ENCODE data around the gene KLHL2.

Gene KLHL2

DNA sequence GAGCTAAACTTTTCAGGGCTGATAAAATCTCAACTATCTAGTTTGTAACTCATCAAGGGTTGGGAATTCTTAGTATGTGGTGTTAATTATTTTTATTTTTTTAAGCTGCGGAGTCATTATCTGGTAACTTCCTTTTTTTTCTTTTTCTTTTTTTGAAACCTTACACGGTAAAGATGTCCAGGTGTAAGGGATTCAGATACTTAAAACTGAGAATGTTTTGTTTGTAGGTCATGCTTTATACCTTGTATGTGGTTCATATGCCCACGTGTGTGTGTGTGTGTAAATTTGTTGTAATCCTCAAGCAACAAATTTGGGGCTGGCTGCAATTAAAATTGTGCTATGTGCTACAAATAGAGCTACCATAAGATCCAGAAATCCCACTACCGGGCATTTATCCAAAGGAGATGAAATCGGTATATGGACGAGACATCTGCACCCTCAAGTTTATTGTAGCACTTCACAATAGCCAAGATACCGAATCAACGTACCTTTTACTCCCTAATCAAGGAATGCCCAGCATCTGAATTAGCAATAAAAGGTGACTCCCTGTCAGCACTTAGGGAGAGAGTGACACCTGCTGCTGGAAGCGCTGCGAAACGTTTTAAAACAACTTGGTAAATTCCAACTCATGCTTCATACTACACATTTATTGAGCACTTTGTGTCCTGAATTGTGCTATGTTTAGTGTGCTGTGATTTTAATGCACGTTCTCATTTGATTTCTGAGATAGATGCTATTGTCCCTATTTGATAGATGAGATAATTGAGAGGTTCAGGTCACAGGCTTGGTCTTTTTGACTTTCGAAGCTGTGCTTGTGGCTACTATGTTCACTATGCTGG lies 136.2 kb downstream of the KLHL2 start:
- no peak overlapping the region for H2AFZ ChIP-seq
- no peak overlapping the region for H3K4me3 ChIP-seq (ENCODE audit: low read depth, low read length)
- no peaks in the 10 kb centered on the region for H3K36me3 ChIP-seq (ENCODE audit: control insufficient read depth, insufficient read depth, low read length)
- H3K27me3 ChIP-seq (ENCODE audit: control insufficient read depth, insufficient read depth, low read length): no peaks in the 10 kb centered on the region
- no peaks in the 10 kb centered on the region for H3K9me3 ChIP-seq (ENCODE audit: control insufficient read depth, low read length)
- no peak overlapping the region for H3K27ac ChIP-seq
- H3K9ac ChIP-seq: no peak overlapping the region
- peaks cover 2% of the 10 kb centered on the region for H3K4me1 ChIP-seq
- no peaks in the 10 kb centered on the region for H3K79me2 ChIP-seq
- H3K4me2 ChIP-seq (ENCODE audit: low read length): no peak overlapping the region
- TF ChIP-seq, protein P1, sequence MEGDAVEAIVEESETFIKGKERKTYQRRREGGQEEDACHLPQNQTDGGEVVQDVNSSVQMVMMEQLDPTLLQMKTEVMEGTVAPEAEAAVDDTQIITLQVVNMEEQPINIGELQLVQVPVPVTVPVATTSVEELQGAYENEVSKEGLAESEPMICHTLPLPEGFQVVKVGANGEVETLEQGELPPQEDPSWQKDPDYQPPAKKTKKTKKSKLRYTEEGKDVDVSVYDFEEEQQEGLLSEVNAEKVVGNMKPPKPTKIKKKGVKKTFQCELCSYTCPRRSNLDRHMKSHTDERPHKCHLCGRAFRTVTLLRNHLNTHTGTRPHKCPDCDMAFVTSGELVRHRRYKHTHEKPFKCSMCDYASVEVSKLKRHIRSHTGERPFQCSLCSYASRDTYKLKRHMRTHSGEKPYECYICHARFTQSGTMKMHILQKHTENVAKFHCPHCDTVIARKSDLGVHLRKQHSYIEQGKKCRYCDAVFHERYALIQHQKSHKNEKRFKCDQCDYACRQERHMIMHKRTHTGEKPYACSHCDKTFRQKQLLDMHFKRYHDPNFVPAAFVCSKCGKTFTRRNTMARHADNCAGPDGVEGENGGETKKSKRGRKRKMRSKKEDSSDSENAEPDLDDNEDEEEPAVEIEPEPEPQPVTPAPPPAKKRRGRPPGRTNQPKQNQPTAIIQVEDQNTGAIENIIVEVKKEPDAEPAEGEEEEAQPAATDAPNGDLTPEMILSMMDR (IDR thresholded peaks at IDR 0.05): peak; percentile 44

DNA sequence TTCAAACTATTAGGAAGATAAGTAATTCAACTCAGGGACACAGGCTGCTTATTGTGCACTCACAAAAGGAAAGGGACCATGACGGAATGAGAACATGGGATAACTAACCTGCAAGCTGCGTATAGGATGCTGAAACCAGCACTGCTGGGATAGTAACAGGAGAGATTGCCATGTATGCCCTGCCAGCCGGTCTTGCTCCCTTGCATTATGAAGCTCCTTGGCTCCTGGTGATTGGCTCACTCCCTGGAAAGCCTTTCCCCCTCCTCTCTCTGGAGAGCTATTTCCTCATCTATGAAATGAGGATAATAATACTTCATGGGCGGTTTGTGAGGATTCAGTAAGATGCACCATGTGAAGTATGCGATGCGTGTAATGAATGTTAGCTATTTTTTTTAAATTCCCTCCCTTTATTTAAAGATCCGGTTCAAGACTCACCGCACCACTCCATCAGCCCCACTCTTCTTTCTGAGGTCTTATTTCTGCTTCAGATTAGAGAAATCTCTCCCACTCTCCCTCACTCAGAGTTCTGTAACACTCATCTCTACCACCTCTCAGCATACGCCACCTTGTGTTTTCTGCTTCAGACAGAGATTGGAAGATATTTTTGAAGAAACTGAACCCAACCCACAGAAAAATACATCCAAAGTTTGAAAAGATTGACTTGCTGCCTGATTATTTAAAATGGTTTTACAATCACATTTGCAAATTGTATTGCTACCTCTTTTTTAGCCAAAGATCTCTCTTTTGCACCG lies 138.5 kb downstream of the KLHL2 start:
- H3K4me3 ChIP-seq (ENCODE audit: low read depth, low read length): no peak overlapping the region
- no peaks in the 10 kb centered on the region for H3K36me3 ChIP-seq (ENCODE audit: control insufficient read depth, insufficient read depth, low read length)
- H3K9ac ChIP-seq: no peak overlapping the region
- TF ChIP-seq, protein P1 (IDR thresholded peaks at IDR 0.05): no peak
- H3K79me2 ChIP-seq: no peaks in the 10 kb centered on the region
- H3K9me3 ChIP-seq (ENCODE audit: control insufficient read depth, low read length): no peaks in the 10 kb centered on the region
- H3K27ac ChIP-seq: no peak overlapping the region
- H3K4me1 ChIP-seq: peaks cover 2% of the 10 kb centered on the region
- H3K27me3 ChIP-seq (ENCODE audit: control insufficient read depth, insufficient read depth, low read length): no peaks in the 10 kb centered on the region
- peak overlapping the region; percentile 28 for H2AFZ ChIP-seq
- no peak overlapping the region for H3K4me2 ChIP-seq (ENCODE audit: low read length)

DNA sequence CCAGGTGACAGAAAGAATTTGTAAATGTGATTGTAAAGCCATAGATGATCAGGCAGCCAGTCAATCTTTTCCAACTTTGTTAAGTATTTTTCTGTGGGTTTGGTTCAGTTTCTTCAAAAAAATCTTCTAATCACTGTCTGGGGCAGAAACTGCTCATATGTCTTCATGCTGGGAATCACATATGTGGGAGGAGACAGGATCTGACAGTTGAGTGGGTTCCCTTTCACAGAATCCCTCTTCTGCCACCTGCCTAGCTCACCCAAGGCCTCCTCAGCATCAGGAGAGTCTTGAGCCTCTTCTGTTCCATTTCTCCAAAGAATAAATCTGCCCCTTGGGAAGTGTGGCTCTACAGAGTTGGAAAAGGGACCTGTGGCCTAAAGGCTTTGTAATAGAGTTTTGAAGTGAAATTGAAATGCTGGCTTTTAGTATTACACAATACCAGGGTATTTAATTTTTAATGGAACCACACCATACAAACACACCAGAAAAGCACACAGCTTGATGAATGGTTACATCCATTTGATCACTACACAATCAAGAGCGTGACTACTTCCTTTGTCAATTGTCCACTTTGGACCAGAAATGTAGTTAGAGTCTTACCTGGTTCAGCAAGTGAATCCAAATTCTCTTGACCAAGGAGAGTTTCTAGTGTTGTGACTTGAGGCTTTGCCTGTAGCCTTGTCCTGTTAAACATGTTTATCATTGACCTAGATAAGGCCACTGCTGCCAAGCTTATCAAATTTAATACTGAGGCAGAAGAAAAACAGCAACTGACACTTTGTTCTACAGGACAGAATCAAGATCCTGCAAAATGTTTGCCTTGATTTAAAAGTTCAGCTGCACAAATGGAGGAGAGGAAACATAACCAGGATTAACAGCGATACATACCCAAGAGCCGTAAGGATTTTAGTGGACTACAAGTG lies 140.5 kb downstream of the KLHL2 start:
- TF ChIP-seq, protein P1 (IDR thresholded peaks at IDR 0.05): no peak
- H3K4me3 ChIP-seq (ENCODE audit: low read depth, low read length): no peak overlapping the region
- H3K27ac ChIP-seq: no peak overlapping the region
- no peak overlapping the region for H3K4me2 ChIP-seq (ENCODE audit: low read length)
- H3K79me2 ChIP-seq: no peaks in the 10 kb centered on the region
- H3K9ac ChIP-seq: no peak overlapping the region
- no peaks in the 10 kb centered on the region for H3K27me3 ChIP-seq (ENCODE audit: control insufficient read depth, insufficient read depth, low read length)
- H3K4me1 ChIP-seq: peaks cover 2% of the 10 kb centered on the region
- no peaks in the 10 kb centered on the region for H3K36me3 ChIP-seq (ENCODE audit: control insufficient read depth, insufficient read depth, low read length)
- no peaks in the 10 kb centered on the region for H3K9me3 ChIP-seq (ENCODE audit: control insufficient read depth, low read length)
- H2AFZ ChIP-seq: no peak overlapping the region

DNA sequence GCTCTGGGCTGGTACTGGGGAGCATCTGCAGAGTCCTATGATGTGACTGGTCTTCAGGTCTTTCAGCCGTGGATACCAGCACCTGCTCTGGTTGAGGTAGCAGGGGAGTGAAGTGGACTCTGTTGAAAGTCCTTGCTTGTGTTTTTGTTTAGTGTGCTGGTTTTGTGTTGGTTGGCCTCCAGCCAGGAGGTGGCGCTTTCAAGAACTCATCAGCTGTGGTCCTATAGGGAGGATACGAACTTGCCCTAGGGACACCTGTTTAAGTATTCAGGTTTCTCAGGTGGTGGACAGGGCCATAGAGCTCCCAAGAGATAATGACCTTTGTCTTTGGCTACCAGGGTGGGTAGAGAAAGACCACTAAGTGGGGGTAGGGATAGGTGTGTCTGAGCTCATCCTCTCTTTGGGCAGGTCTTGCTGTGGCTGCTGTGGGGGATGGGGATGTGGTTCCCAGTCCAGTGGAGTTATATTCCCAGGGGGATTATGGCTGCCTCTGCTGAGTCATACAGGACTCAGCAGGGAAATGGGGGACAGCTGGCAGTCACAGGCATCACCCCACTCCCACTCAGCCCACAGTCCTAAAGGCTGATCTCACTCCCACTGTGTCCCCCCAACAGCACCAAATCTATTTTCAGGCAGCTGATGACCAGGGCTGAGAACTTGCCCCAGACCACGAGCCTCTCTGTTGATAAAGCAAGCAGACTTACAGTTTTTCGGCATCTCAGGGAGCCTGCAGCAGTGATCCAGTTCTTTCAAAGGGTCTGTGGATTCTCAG lies 144.2 kb downstream of the KLHL2 start:
- Histone ChIP-seq H3K9me3 (ENCODE audit: control insufficient read depth, low read length) (no peaks in the 10 kb centered on the region), H3K4me1 (no peaks in the 10 kb centered on the region), H2AFZ (no peak overlapping the region), H3K36me3 (ENCODE audit: control insufficient read depth, insufficient read depth, low read length) (no peaks in the 10 kb centered on the region), H3K27ac (no peak overlapping the region), H3K27me3 (ENCODE audit: control insufficient read depth, insufficient read depth, low read length) (no peaks in the 10 kb centered on the region), H3K79me2 (no peaks in the 10 kb centered on the region), H3K4me2 (ENCODE audit: low read length) (no peak overlapping the region), H3K4me3 (ENCODE audit: low read depth, low read length) (no peak overlapping the region), H3K9ac (no peak overlapping the region)
- TF ChIP-seq, protein P1 (IDR thresholded peaks at IDR 0.05): no peak

Data from parathyroid adenoma (tissue), 2 donors.